Panc1 (cell line): ENCODE data around the gene MAPK14. TPM values are rescaled to one million over a fixed set of nuclear protein-coding genes. Genes with fewer than 3 reads are reported as not detected.
"Not testable (repeated sequence)": the region's sequence is repeated elsewhere in the genome, so short reads cannot be mapped to it uniquely, and the experiment has no call there.

ENCODE experiments used
- ATAC-seq: fragments of 200-7000 bp; cut with Tn5 transposase; 2 replicates; pipeline ENCODE4 v1.9.1; 2020; ENCODE audit warnings: mild to moderate bottlenecking, moderate library complexity
- BruUV-seq: library from RNA; stranded (reverse); fragments of 400-500 nt; replicated peaks from 2 replicates; lab custom pipeline; 2021; lab: Mats Ljungman, UMichigan
- CTCF ChIA-PET: fragments of 300-600 bp; sonication (Branson Sonifier 250); formaldehyde crosslinking; loops from one replicate; lab custom pipeline; 2022; ENCODE audit warnings: antibody characterized with exemption; lab: Charles Lee
- POLR2A ChIA-PET: fragments of 300-600 bp; sonication (Branson Sonifier 250); formaldehyde crosslinking; loops from one replicate; lab custom pipeline; 2022; ENCODE audit warnings: antibody characterized with exemption; lab: Charles Lee
- DNase-seq: peaks from one replicate; pipeline ENCODE4 v3.0.0-alpha.2; 2010; ENCODE audit warnings: low read depth, low spot score
- H3K27ac ChIP-seq: 2 replicates; pipeline ENCODE4 v1.5.1; 2011; ENCODE audit warnings: mild to moderate bottlenecking, low read length, inconsistent platforms
- H3K27me3 ChIP-seq: fragments of 200-500 bp; sonication (Bioruptor generic); 2 replicates; pipeline ENCODE4 v1.6.0; 2014; ENCODE audit warnings: low read length, inconsistent platforms; ENCODE audit not compliant: control insufficient read depth, insufficient read depth
- H3K36me3 ChIP-seq: fragments of 200-500 bp; sonication (Bioruptor generic); 2 replicates; pipeline ENCODE4 v1.5.1; 2014; ENCODE audit warnings: inconsistent platforms, mild to moderate bottlenecking, low read length, moderate library complexity; ENCODE audit not compliant: control insufficient read depth, insufficient read depth
- H3K4me1 ChIP-seq: 2 replicates; pipeline ENCODE4 v1.5.1; 2011; ENCODE audit warnings: inconsistent platforms, mild to moderate bottlenecking, low read length, moderate library complexity; ENCODE audit not compliant: control insufficient read depth, insufficient read depth
- H3K4me3 ChIP-seq, 2 experiments: 2 replicates each; pipeline ENCODE4 v1.5.1; 2011 to 2012; ENCODE audit warnings: low read depth in 2 of 2, low read length in 2 of 2, mild to moderate bottlenecking in 2 of 2, inconsistent platforms in 1 of 2, moderate library complexity in 1 of 2
- H3K9me3 ChIP-seq: fragments of 200-500 bp; sonication (Bioruptor generic); 2 replicates; pipeline ENCODE4 v1.5.1; 2014; ENCODE audit warnings: low read depth, mild to moderate bottlenecking, inconsistent platforms, low read length, moderate library complexity; ENCODE audit not compliant: control insufficient read depth, insufficient read depth
- POLR2AphosphoS5 ChIP-seq: IDR thresholded peaks from 2 replicates; pipeline ENCODE4 v1.6.1; 2012; ENCODE audit warnings: mild to moderate bottlenecking, low read depth, low read length, moderate library complexity
- SIN3A ChIP-seq: IDR thresholded peaks from 2 replicates; pipeline ENCODE4 v1.6.1; 2012; ENCODE audit warnings: low read depth, mild to moderate bottlenecking, low read length, moderate library complexity, borderline replicate concordance; ENCODE audit not compliant: insufficient read depth
- TCF7L2 ChIP-seq: IDR thresholded peaks from 2 replicates; pipeline ENCODE4 v1.6.1; 2011; ENCODE audit warnings: mild to moderate bottlenecking, low read depth, low read length, inconsistent platforms
- in situ Hi-C: cut with HindIII; loops from 2 replicates; pipeline ENCODE4 v1.10.0; 2016; ENCODE audit warnings: low sequenced_read_pairs, low pct_unique_long_range_greater_than_20kb
- intact Hi-C: fragments of 100-400 bp; cut with micrococcal nuclease; formaldehyde crosslinking; loops from one replicate; pipeline ENCODE4 v1.10.0; 2022; ENCODE audit not compliant: unreplicated experiment
- total RNA-seq: library from RNA; stranded (reverse); gene quantifications from one replicate; pipeline ENCODE4 v1.2.1, GENCODE V29; 2021; ENCODE audit not compliant: unreplicated experiment
- TF ChIP-seq, protein P1 (sequence below), 2 experiments: IDR thresholded peaks; 2 replicates each; pipeline ENCODE4 v1.6.1; 2011 to 2012; ENCODE audit warnings: low read depth in 2 of 2, control low read depth in 1 of 2, low read length in 1 of 2, mild to moderate bottlenecking in 1 of 2, moderate library complexity in 1 of 2; ENCODE audit not compliant: insufficient read depth in 1 of 2
- TF ChIP-seq, protein P2 (sequence below): fragments of 450-650 bp; IDR thresholded peaks from 2 replicates; pipeline ENCODE4 v1.5.1; 2017; ENCODE audit warnings: mild to moderate bottlenecking

Gene MAPK14
- total RNA-seq, 1 experiment from 2014 or later: 42.3 TPM

DNA sequence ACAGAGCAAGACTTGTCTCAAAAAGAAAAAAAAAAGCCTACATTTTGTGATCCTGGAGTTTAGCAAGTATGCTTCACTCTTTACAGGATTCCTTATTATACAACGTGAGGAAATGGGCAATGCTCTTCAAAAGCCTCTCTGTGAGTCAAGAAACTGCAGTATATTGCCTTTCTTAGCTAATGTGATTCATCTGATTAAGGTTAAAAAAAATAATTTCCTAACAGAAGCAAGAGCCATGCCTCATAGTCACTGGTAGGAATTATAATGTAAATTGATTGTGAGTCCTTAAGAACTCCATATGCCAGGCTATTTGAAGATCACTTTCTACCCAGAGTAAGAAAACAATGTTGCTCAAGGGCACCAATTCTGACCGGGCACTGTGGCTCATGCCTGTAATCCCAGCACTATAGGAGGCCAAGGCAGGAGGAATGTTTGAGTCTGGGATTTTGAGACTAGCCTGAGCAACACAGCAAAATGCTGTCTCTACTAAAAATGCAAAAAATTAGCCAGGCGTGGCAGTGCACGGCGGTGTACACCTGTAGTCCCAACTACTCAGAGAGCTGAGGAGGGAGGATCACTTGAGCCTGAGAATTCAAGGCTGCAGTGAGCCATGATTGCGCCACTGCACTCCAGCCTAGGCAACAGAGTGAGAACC, 46.5 kb upstream of the MAPK14 start:
- Histone ChIP-seq H3K27ac (no peak overlapping the region), H3K4me3 (no peak overlapping the region), H3K9me3 (no peaks in the 10 kb centered on the region), H3K27me3 (peaks cover 7% of the 10 kb centered on the region; the same call in 1 of the 2 replicates), H3K4me1 (no peaks in the 10 kb centered on the region), H3K36me3 (no peaks in the 10 kb centered on the region)
- ChIA-PET POLR2A (no interaction called here), CTCF (no interaction called here)
- TF ChIP-seq, protein P1, sequence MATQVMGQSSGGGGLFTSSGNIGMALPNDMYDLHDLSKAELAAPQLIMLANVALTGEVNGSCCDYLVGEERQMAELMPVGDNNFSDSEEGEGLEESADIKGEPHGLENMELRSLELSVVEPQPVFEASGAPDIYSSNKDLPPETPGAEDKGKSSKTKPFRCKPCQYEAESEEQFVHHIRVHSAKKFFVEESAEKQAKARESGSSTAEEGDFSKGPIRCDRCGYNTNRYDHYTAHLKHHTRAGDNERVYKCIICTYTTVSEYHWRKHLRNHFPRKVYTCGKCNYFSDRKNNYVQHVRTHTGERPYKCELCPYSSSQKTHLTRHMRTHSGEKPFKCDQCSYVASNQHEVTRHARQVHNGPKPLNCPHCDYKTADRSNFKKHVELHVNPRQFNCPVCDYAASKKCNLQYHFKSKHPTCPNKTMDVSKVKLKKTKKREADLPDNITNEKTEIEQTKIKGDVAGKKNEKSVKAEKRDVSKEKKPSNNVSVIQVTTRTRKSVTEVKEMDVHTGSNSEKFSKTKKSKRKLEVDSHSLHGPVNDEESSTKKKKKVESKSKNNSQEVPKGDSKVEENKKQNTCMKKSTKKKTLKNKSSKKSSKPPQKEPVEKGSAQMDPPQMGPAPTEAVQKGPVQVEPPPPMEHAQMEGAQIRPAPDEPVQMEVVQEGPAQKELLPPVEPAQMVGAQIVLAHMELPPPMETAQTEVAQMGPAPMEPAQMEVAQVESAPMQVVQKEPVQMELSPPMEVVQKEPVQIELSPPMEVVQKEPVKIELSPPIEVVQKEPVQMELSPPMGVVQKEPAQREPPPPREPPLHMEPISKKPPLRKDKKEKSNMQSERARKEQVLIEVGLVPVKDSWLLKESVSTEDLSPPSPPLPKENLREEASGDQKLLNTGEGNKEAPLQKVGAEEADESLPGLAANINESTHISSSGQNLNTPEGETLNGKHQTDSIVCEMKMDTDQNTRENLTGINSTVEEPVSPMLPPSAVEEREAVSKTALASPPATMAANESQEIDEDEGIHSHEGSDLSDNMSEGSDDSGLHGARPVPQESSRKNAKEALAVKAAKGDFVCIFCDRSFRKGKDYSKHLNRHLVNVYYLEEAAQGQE (IDR thresholded peaks at IDR 0.05; ENCODE audit: insufficient read depth in 1 of 2, low read depth in 2 of 2, low read length in 1 of 2): no peak
- TF ChIP-seq SIN3A: no peak
- TF ChIP-seq POLR2AphosphoS5: no peak
- TF ChIP-seq, protein P2, sequence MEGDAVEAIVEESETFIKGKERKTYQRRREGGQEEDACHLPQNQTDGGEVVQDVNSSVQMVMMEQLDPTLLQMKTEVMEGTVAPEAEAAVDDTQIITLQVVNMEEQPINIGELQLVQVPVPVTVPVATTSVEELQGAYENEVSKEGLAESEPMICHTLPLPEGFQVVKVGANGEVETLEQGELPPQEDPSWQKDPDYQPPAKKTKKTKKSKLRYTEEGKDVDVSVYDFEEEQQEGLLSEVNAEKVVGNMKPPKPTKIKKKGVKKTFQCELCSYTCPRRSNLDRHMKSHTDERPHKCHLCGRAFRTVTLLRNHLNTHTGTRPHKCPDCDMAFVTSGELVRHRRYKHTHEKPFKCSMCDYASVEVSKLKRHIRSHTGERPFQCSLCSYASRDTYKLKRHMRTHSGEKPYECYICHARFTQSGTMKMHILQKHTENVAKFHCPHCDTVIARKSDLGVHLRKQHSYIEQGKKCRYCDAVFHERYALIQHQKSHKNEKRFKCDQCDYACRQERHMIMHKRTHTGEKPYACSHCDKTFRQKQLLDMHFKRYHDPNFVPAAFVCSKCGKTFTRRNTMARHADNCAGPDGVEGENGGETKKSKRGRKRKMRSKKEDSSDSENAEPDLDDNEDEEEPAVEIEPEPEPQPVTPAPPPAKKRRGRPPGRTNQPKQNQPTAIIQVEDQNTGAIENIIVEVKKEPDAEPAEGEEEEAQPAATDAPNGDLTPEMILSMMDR: no peak
- no peak for TF ChIP-seq TCF7L2
- in situ Hi-C loops (no loop called here), intact Hi-C loops (no loop called here)
- DNase-seq (no peak), ATAC-seq (no peak)
- BruUV-seq: no TSS peak

DNA sequence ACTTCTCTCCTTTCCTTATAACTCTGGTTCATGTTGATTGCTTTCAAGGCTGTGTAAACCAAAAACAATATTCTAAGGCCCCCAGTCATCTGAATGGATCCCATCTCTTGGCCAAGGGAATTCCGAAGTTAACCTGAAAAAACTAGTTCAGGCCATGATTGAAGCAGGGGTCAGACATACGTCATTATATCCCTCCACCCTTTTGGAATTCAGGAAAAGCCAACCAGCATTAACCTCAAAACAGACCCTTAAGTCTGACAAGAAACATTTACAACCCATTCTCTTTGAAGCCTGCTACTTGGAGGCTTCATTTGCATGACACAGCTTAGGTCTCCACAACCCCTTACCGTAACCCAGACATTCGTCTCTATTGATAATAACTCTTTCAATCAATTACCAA, 42.9 kb upstream of the MAPK14 start:
- no peak for ATAC-seq
- POLR2A ChIA-PET: no interaction called here

DNA sequence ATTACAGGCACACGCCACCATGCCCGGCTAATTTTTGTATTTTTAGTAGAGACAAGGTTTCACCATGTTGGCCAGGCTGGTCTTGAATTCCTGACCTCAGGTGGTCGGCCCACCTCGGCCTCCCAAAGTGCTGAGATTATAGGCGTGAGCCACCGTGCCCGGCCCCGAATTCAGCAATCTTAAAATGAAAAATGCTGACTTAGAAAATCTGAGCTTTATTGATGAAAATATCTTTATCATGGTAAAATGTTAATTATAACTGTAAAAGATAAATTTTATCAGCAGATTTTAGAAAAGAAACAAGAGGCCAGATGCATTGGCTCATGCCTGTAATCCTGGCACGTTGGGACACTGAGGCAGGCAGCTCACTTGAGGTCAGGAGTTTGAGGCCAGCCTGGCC, 39.6 kb upstream of the MAPK14 start:
- in situ Hi-C loops, CTCF ChIA-PET, H3K4me3 ChIP-seq, H3K9me3 ChIP-seq, H3K4me1 ChIP-seq, H3K27me3 ChIP-seq, H3K27ac ChIP-seq, intact Hi-C loops, DNase-seq, ATAC-seq, H3K36me3 ChIP-seq, BruUV-seq: not testable (repeated sequence)
- POLR2A ChIA-PET: interaction anchor here (0.7 kb wide), 1 partner anchor 22 kb away, joined by 6 read pairs; no protein-coding TSS in a partner anchor

More for the DNA sequence above, 42.9 kb upstream of the MAPK14 start:
- DNase-seq: no peak
- peaks cover 5% of the 10 kb centered on the region; the same call in 1 of the 2 replicates for H3K27me3 ChIP-seq
- in situ Hi-C loops: no loop called here
- no peaks in the 10 kb centered on the region for H3K9me3 ChIP-seq
- H3K4me1 ChIP-seq: no peaks in the 10 kb centered on the region
- no peak for TF ChIP-seq TCF7L2
- no peak for TF ChIP-seq POLR2AphosphoS5
- TF ChIP-seq, protein P2: no peak
- TF ChIP-seq SIN3A: no peak
- TF ChIP-seq, protein P1 (IDR thresholded peaks at IDR 0.05; ENCODE audit: insufficient read depth in 1 of 2, low read depth in 2 of 2, low read length in 1 of 2): no peak
- intact Hi-C loops: no loop called here
- BruUV-seq: no TSS peak
- no peak overlapping the region for H3K27ac ChIP-seq
- H3K36me3 ChIP-seq: no peaks in the 10 kb centered on the region
- H3K4me3 ChIP-seq: no peak overlapping the region
- CTCF ChIA-PET: no interaction called here
